Upper lobe of left lung (tissue), 4 donors: Measurements from ENCODE around the gene C1S.
"Not testable (repeated sequence)": the region's sequence is repeated elsewhere in the genome, so short reads cannot be mapped to it uniquely, and the experiment has no call there.

Experiments used
- CTCF ChIP-seq, 6 experiments: fragments of 450-650 bp in 4 of 6; fragments of 200-600 bp in 2 of 6; sonication (generic) in 2 of 6; IDR thresholded peaks; one replicate each; pipeline ENCODE4 v1.5.1; 2016 to 2019; ENCODE audit warnings: antibody characterized with exemption in 6 of 6
- EP300 ChIP-seq, 4 donors: sonication (generic); formaldehyde crosslinking; IDR thresholded peaks; one replicate each; pipeline ENCODE4 v1.5.1; 2017; ENCODE audit warnings: antibody characterized with exemption in 4 of 4, control low read depth in 2 of 4
- POLR2A ChIP-seq, 4 donors: fragments of 450-650 bp; IDR thresholded peaks; one replicate each; pipeline ENCODE4 v1.5.1; 2016 to 2017; ENCODE audit warnings: antibody characterized with exemption in 4 of 4, mild to moderate bottlenecking in 2 of 4
- POLR2AphosphoS5 ChIP-seq, 2 donors: sonication (generic); formaldehyde crosslinking; IDR thresholded peaks; one replicate each; pipeline ENCODE4 v1.5.1; 2017; ENCODE audit warnings: antibody characterized with exemption in 2 of 2

- TF ChIP-seq POLR2A, CTCF, POLR2AphosphoS5, EP300 (IDR thresholded peaks at IDR 0.05): not testable (repeated sequence)
Observed at GRCh38 chr12:7055736-7056135, 4.8 kb upstream of the C1S start.
